ENCODE data around the gene RACK1. TPM values are rescaled to one million over a fixed set of nuclear protein-coding genes. Genes with fewer than 3 reads are reported as not detected.

Gene RACK1
- polyA plus RNA-seq, 2 of the 4 experiments (the other 2 are of a cell fraction) = 2,590 to 3,139 TPM

DNA sequence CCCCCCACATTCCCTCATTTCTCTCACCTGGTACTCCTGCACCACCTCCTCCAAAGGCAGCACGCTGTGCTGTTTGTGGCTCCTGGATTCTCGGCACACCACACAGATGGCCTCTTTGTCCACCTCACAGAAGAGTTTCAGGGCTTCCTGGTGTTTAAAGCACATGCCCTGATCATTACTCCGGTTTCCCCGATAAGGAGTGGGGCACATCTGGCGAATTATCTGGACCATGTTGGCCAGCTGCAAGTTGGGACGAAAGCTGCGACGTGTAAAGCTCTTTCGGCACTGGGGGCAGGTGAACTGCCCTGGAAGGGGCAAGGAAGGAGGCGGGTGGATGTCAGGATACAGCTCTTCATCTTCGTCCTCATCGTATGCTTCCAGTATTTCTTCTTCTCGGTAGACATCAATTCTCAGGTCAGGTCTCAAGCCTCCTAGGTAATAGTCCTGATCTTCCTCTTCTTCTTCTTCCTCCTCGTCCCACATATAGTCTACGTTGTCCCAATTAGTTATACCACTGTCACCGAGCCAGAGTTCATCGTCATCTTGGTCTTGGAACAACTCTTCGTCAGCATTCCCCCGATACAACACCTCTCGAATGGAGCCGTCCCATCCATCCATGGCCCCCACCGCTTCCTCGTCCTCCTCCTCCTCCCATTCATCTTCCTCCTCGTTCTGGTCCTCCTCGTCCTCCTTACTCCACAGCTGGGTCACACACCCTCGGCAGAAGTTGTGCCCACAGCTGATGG, 16.4 kb upstream of the RACK1 start:
- ChIA-PET CTCF (interaction anchor here (0.8 to 1.9 kb wide), 2 partner anchors 9 to 11 kb away, joined by 3 to 5 read pairs; no protein-coding TSS in a partner anchor), POLR2A (interaction anchor here (2.2 to 3.2 kb wide), 3 partner anchors 8 to 37 kb away, joined by 13 to 21 read pairs (median 18); partner anchors contain the start of gene TRIM41)

GRCh38 chr5:181259283-181259682, 15.6 kb upstream of the RACK1 start:
- 18% methylated on average over 2 of the region's 2 CpGs for WGBS (ENCODE audit: missing lambda C conversion rate)
- peak overlapping the region in 1 of 2 experiments; percentile 98; a peak in 1 of 6 replicates for H3K27ac ChIP-seq
- ATAC-seq = no peak
- no peak for FAIRE-seq
- peak overlapping the region; percentile 94 for H3K4me3 ChIP-seq
- ChIA-PET POLR2A (interaction anchor here (0.5 kb wide), 1 partner anchor 399 kb away, joined by 3 read pairs; no protein-coding TSS in a partner anchor), CTCF (interaction anchor here (1.9 kb wide), 1 partner anchor 8 kb away, joined by 5 read pairs; no protein-coding TSS in a partner anchor)
- TF ChIP-seq ZC3H11A (IDR thresholded peaks at IDR 0.05) (no peak), ATOH8 (CRISPR knock-in tag; IDR thresholded peaks at IDR 0.05; ENCODE audit: low read depth) (no peak), ZSCAN20 (CRISPR knock-in tag; IDR thresholded peaks at IDR 0.05) (no peak), MAFK (IDR thresholded peaks at IDR 0.05; ENCODE audit: partially characterized antibody) (no peak), ESRRA (IDR thresholded peaks at IDR 0.05; ENCODE audit: borderline replicate concordance, low read length) (no peak), PHF8 (IDR thresholded peaks at IDR 0.05; ENCODE audit: borderline replicate concordance, low read depth) (no peak)
- H3K4me2 ChIP-seq = peak overlapping the region; percentile 98
- H3K9me3 ChIP-seq = no peaks in the 10 kb centered on the region
- H3K4me1 ChIP-seq = peaks cover 23% of the 10 kb centered on the region
- no peak for DNase-seq (ENCODE audit: low read depth in 1 of 2, low spot score in 1 of 2)

More for the DNA sequence above, 16.4 kb upstream of the RACK1 start:
- 5% methylated on average over 26 of the region's 26 CpGs for WGBS (ENCODE audit: missing lambda C conversion rate)
- ATAC-seq (peak in 1 of 2 experiments; percentile 5; a peak in 2 of 6 replicates), FAIRE-seq (no peak), DNase-seq (ENCODE audit: low read depth in 1 of 2, low spot score in 1 of 2) (no peak)
- Histone ChIP-seq H3K4me1 (peaks cover 20% of the 10 kb centered on the region), H3K4me3 (peak overlapping the region; percentile 94), H3K27ac (peak overlapping the region; percentile 98 to 99), H3K4me2 (peak overlapping the region; percentile 98), H3K9me3 (no peaks in the 10 kb centered on the region)
- TF ChIP-seq HDAC2 (IDR thresholded peaks at IDR 0.05) (no peak), FOSB (CRISPR knock-in tag; IDR thresholded peaks at IDR 0.05) (no peak), NFE2L2 (conservative IDR thresholded peaks at IDR 0.05; ENCODE audit: low read length) (no peak), HEYL (CRISPR knock-in tag; IDR thresholded peaks at IDR 0.05) (no peak), RARB (CRISPR knock-in tag; IDR thresholded peaks at IDR 0.05) (no peak), ZNF302 (CRISPR knock-in tag; IDR thresholded peaks at IDR 0.05) (no peak), BCL3 (IDR thresholded peaks at IDR 0.05) (no peak), BHLHE40 (IDR thresholded peaks at IDR 0.05; ENCODE audit: low read depth, low read length) (no peak), JUN (IDR thresholded peaks at IDR 0.05) (no peak), EP300 (IDR thresholded peaks at IDR 0.05) (no peak), NR3C1 (IDR thresholded peaks at IDR 0.05) (no peak), GATA3 (IDR thresholded peaks at IDR 0.05; ENCODE audit: borderline replicate concordance) (no peak), SREBF2 (IDR thresholded peaks at IDR 0.05) (no peak), TP53 (CRISPR knock-in tag; IDR thresholded peaks at IDR 0.05) (no peak), KDM5A (IDR thresholded peaks at IDR 0.05) (no peak)
- TF ChIP-seq, protein P1, sequence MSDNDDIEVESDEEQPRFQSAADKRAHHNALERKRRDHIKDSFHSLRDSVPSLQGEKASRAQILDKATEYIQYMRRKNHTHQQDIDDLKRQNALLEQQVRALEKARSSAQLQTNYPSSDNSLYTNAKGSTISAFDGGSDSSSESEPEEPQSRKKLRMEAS (IDR thresholded peaks at IDR 0.05) = no peak

- POLR2A ChIA-PET = no interaction called here
- H3K9me3 ChIP-seq = no peaks in the 10 kb centered on the region
- ATAC-seq (no peak), DNase-seq (ENCODE audit: low read depth in 1 of 2, low spot score in 1 of 2) (no peak), FAIRE-seq (no peak)
- CTCF ChIA-PET = interaction anchor here (0.6 kb wide), 1 partner anchor 22 kb away, joined by 3 read pairs; no protein-coding TSS in a partner anchor
- 79% methylated on average over 3 of the region's 3 CpGs for WGBS (ENCODE audit: missing lambda C conversion rate)
- H3K4me1 ChIP-seq = peaks cover 23% of the 10 kb centered on the region
- no peak overlapping the region for H3K4me3 ChIP-seq
- H3K4me2 ChIP-seq = peak overlapping the region; percentile 98
- H3K27ac ChIP-seq = no peak overlapping the region
- TF ChIP-seq E2F6 (IDR thresholded peaks at IDR 0.05; ENCODE audit: borderline replicate concordance, low read depth) (no peak), ELK1 (IDR thresholded peaks at IDR 0.05; ENCODE audit: low read depth, low read length) (no peak), FOSB (CRISPR knock-in tag; IDR thresholded peaks at IDR 0.05) (no peak), RNF2 (IDR thresholded peaks at IDR 0.05; ENCODE audit: borderline replicate concordance, low read depth) (no peak), CHD2 (IDR thresholded peaks at IDR 0.05; ENCODE audit: low read length, partially characterized antibody) (no peak), HOXA7 (CRISPR knock-in tag; IDR thresholded peaks at IDR 0.05) (no peak), NPAS2 (CRISPR knock-in tag; IDR thresholded peaks at IDR 0.05; ENCODE audit: borderline replicate concordance) (no peak), RCOR1 (IDR thresholded peaks at IDR 0.05; ENCODE audit: low read depth, low read length) (no peak), RARB (CRISPR knock-in tag; IDR thresholded peaks at IDR 0.05) (no peak), ZSCAN20 (CRISPR knock-in tag; IDR thresholded peaks at IDR 0.05) (no peak), HOXB5 (CRISPR knock-in tag; IDR thresholded peaks at IDR 0.05) (no peak), CBX2 (IDR thresholded peaks at IDR 0.05; ENCODE audit: borderline replicate concordance, low read depth) (no peak), EHF (CRISPR knock-in tag; IDR thresholded peaks at IDR 0.05) (no peak)
Measured at GRCh38 chr5:181258576-181258975, 14.9 kb upstream of the RACK1 start.

Data from A549 (cell line).